ENCODE data around the gene LHX2. TPM values are rescaled to one million over a fixed set of nuclear protein-coding genes. Genes with fewer than 3 reads are reported as not detected.

LHX2 gene
- total RNA-seq, 1 experiment from 2014 or later = not detected

DNA sequence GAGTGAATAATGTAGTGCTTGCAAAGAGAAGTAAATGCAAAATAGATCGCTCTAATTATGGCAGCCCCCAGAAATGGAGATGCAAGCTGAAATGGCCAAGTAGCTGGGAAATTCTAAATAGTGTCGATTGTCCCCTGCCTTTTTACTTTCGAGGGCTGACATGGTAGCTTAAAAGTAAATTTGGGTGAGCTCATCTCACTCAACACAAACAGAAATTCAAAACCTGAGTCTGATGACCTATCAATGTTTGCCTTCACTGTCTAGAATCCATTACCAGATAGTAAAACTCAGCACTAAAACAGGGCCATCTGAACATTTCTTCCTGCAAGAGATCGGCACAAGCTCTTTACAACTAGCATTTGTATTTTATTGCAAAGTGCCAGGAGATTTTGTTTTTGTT lies 7.0 kb upstream of the LHX2 start:
- no peak for DNase-seq
- H3T11ph ChIP-seq (ENCODE audit: low read length) = no peak overlapping the region
- H3K18ac ChIP-seq (ENCODE audit: insufficient read length, low read depth, low read length) = no peak overlapping the region
- no peak overlapping the region for H2BK15ac ChIP-seq (ENCODE audit: low read depth, low read length)
- H3K4ac ChIP-seq (ENCODE audit: low read depth, low read length) = no peak overlapping the region
- no peak overlapping the region for H3K27ac ChIP-seq (ENCODE audit: insufficient read length, low read depth, low read length)
- Mint-ChIP-seq H3K4me1 (peaks cover 33 to 58% of the 10 kb centered on the region in 2 experiments), H3K4me3 (no peak overlapping the region; a peak in 1 of 5 replicates), H3K27ac (no peak overlapping the region; a peak in 1 of 7 replicates), H3K27me3 (ENCODE audit: low read depth) (peaks cover 95% of the 10 kb centered on the region), H3K9me3 (peaks cover 2 to 11% of the 10 kb centered on the region in 2 experiments; a peak in 2 of 5 replicates), H3K36me3 (ENCODE audit: insufficient read depth in 1 of 3, low read depth in 3 of 3) (no peaks in the 10 kb centered on the region)
- H3K23me2 ChIP-seq (ENCODE audit: insufficient read length, low read depth, low read length, poor library complexity, severe bottlenecking) = peaks cover 6% of the 10 kb centered on the region
- H3K27me3 ChIP-seq (ENCODE audit: insufficient read depth, low read length) = peaks cover 91% of the 10 kb centered on the region
- TF ChIP-seq, protein P1, sequence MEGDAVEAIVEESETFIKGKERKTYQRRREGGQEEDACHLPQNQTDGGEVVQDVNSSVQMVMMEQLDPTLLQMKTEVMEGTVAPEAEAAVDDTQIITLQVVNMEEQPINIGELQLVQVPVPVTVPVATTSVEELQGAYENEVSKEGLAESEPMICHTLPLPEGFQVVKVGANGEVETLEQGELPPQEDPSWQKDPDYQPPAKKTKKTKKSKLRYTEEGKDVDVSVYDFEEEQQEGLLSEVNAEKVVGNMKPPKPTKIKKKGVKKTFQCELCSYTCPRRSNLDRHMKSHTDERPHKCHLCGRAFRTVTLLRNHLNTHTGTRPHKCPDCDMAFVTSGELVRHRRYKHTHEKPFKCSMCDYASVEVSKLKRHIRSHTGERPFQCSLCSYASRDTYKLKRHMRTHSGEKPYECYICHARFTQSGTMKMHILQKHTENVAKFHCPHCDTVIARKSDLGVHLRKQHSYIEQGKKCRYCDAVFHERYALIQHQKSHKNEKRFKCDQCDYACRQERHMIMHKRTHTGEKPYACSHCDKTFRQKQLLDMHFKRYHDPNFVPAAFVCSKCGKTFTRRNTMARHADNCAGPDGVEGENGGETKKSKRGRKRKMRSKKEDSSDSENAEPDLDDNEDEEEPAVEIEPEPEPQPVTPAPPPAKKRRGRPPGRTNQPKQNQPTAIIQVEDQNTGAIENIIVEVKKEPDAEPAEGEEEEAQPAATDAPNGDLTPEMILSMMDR (conservative IDR thresholded peaks at IDR 0.05) = no peak
- H4K8ac ChIP-seq (replicated peaks; ENCODE audit: insufficient read length, low read depth, low read length) = no peak overlapping the region
- no peak overlapping the region for H2BK120ac ChIP-seq (ENCODE audit: low read depth, low read length, poor library complexity, severe bottlenecking)
- H3K14ac ChIP-seq (ENCODE audit: insufficient read depth, low read length) = no peak overlapping the region
- H3K9ac ChIP-seq (ENCODE audit: extremely low read depth, insufficient read length, low read length) = no peak overlapping the region
- no CpG with 5 or more reads among the region's 4 CpGs for WGBS (ENCODE audit: extremely low coverage, insufficient read length, low lambda C conversion rate)
- no peaks in the 10 kb centered on the region for H4K20me1 ChIP-seq (ENCODE audit: control insufficient read depth, insufficient read depth, insufficient read length)
- no peaks in the 10 kb centered on the region for H3K79me1 ChIP-seq (ENCODE audit: insufficient read depth, low read depth, low read length, poor library complexity, severe bottlenecking)
- no peaks in the 10 kb centered on the region for H3K79me2 ChIP-seq (ENCODE audit: insufficient read depth, low read length)
- peaks cover 6% of the 10 kb centered on the region for H3K4me1 ChIP-seq (ENCODE audit: insufficient read depth, low read length)
- no peak overlapping the region for H4K5ac ChIP-seq (ENCODE audit: insufficient read length, low read depth, low read length)
- no peak overlapping the region for H2BK20ac ChIP-seq (ENCODE audit: low read depth, low read length, poor library complexity, severe bottlenecking)
- H2BK12ac ChIP-seq (ENCODE audit: insufficient read length, low read depth, low read length) = no peak overlapping the region
- no peaks in the 10 kb centered on the region for H3K9me3 ChIP-seq (ENCODE audit: control insufficient read depth, low read depth, low read length)
- no peak overlapping the region for H3K4me2 ChIP-seq (ENCODE audit: insufficient read depth, insufficient read length, low read length)
- H3K56ac ChIP-seq (ENCODE audit: insufficient read length, low read depth, low read length) = no peak overlapping the region
- no peak overlapping the region for H4K91ac ChIP-seq (ENCODE audit: insufficient read length, low read depth, low read length)
- H2BK5ac ChIP-seq (ENCODE audit: insufficient read length, low read length) = no peak overlapping the region
- no peak overlapping the region for H3K23ac ChIP-seq (ENCODE audit: insufficient read length, low read depth, low read length)
- no peak overlapping the region for H2AK5ac ChIP-seq (ENCODE audit: insufficient read length, low read length)
- no peak overlapping the region for H2AFZ ChIP-seq (ENCODE audit: low read length)

All from H9 (cell line).